ENCODE results near the gene UGT1A8. TPM values are rescaled to one million over a fixed set of nuclear protein-coding genes. Genes with fewer than 3 reads are reported as not detected.
"Not testable (repeated sequence)": the region's sequence is repeated elsewhere in the genome, so short reads cannot be mapped to it uniquely, and the experiment has no call there.

Gene UGT1A8
- total RNA-seq, 1 experiment from 2014 or later, result not detected

- peaks cover 8% of the 10 kb centered on the region for H3K9me3 Mint-ChIP-seq (ENCODE audit: unreplicated experiment)
- TF ChIP-seq CTCF (IDR thresholded peaks at IDR 0.05; ENCODE audit: unreplicated experiment), result no peak
- no TSS peak for BruUV-seq (replicated peaks)
Measured at GRCh38 chr2:233620204-233620603, 2.8 kb downstream of the UGT1A8 start.

GRCh38 chr2:233621863-233622262, 4.4 kb downstream of the UGT1A8 start:
- intact Hi-C loops (cut with micrococcal nuclease); DNase-seq (ENCODE audit: unreplicated experiment); BruUV-seq (replicated peaks); H3K36me3 Mint-ChIP-seq (ENCODE audit: insufficient read depth, unreplicated experiment); H3K27me3 Mint-ChIP-seq (ENCODE audit: insufficient read depth, unreplicated experiment); H3K9me3 Mint-ChIP-seq (ENCODE audit: unreplicated experiment); H3K27ac Mint-ChIP-seq (ENCODE audit: low read depth, unreplicated experiment); CTCF ChIA-PET; POLR2A ChIA-PET; H3K4me1 Mint-ChIP-seq (ENCODE audit: insufficient read depth, unreplicated experiment); H3K4me3 Mint-ChIP-seq (ENCODE audit: unreplicated experiment): not testable (repeated sequence)

More at GRCh38 chr2:233620204-233620603, 2.8 kb downstream of the UGT1A8 start:
- no peaks in the 10 kb centered on the region for H3K4me1 Mint-ChIP-seq (ENCODE audit: insufficient read depth, unreplicated experiment)
- no peaks in the 10 kb centered on the region for H3K36me3 Mint-ChIP-seq (ENCODE audit: insufficient read depth, unreplicated experiment)
- DNase-seq (ENCODE audit: unreplicated experiment), result no peak
- CTCF ChIA-PET, result no interaction called here
- POLR2A ChIA-PET, result no interaction called here
- H3K27me3 Mint-ChIP-seq (ENCODE audit: insufficient read depth, unreplicated experiment), result no peaks in the 10 kb centered on the region
- no peak overlapping the region for H3K27ac Mint-ChIP-seq (ENCODE audit: low read depth, unreplicated experiment)
- H3K4me3 Mint-ChIP-seq (ENCODE audit: unreplicated experiment), result no peak overlapping the region
- intact Hi-C loops (cut with micrococcal nuclease), result no loop called here

GRCh38 chr2:233627331-233628025, 10.0 kb downstream of the UGT1A8 start:
- Mint-ChIP-seq H3K36me3 (ENCODE audit: insufficient read depth, unreplicated experiment) (no peaks in the 10 kb centered on the region), H3K27me3 (ENCODE audit: insufficient read depth, unreplicated experiment) (no peaks in the 10 kb centered on the region), H3K4me1 (ENCODE audit: insufficient read depth, unreplicated experiment) (no peaks in the 10 kb centered on the region), H3K27ac (ENCODE audit: low read depth, unreplicated experiment) (no peak overlapping the region), H3K9me3 (ENCODE audit: unreplicated experiment) (peaks cover 22% of the 10 kb centered on the region), H3K4me3 (ENCODE audit: unreplicated experiment) (no peak overlapping the region)
- CTCF ChIA-PET, result interaction anchor here (0.7 kb wide), 1 partner anchor 24 kb away, joined by 3 read pairs; no protein-coding TSS in a partner anchor
- BruUV-seq (replicated peaks), result no TSS peak
- TF ChIP-seq CTCF (IDR thresholded peaks at IDR 0.05; ENCODE audit: unreplicated experiment), result no peak
- POLR2A ChIA-PET, result interaction anchor here (0.7 kb wide), 1 partner anchor 37 kb away, joined by 3 read pairs; no protein-coding TSS in a partner anchor
- DNase-seq (ENCODE audit: unreplicated experiment), result no peak
- intact Hi-C loops (cut with micrococcal nuclease), result no loop called here

- H3K9me3 Mint-ChIP-seq (ENCODE audit: unreplicated experiment); H3K4me1 Mint-ChIP-seq (ENCODE audit: insufficient read depth, unreplicated experiment); H3K36me3 Mint-ChIP-seq (ENCODE audit: insufficient read depth, unreplicated experiment); CTCF ChIA-PET; BruUV-seq (replicated peaks); DNase-seq (ENCODE audit: unreplicated experiment); POLR2A ChIA-PET; H3K4me3 Mint-ChIP-seq (ENCODE audit: unreplicated experiment); intact Hi-C loops (cut with micrococcal nuclease); H3K27ac Mint-ChIP-seq (ENCODE audit: low read depth, unreplicated experiment): not testable (repeated sequence)
- peaks cover 11% of the 10 kb centered on the region for H3K27me3 Mint-ChIP-seq (ENCODE audit: insufficient read depth, unreplicated experiment)
Measured at GRCh38 chr2:233636306-233636705, 18.9 kb downstream of the UGT1A8 start, which contains the start of gene UGT1A10. TSS of gene UGT1A10 (plus strand) at chr2:233636448. CDS start at chr2:233636523, 75 bp downstream.

GRCh38 chr2:233638836-233639235, 21.4 kb downstream of the UGT1A8 start:
- Mint-ChIP-seq H3K36me3 (ENCODE audit: insufficient read depth, unreplicated experiment) (peaks cover 5% of the 10 kb centered on the region), H3K27ac (ENCODE audit: low read depth, unreplicated experiment) (no peak overlapping the region), H3K9me3 (ENCODE audit: unreplicated experiment) (peaks cover 2% of the 10 kb centered on the region), H3K27me3 (ENCODE audit: insufficient read depth, unreplicated experiment) (peaks cover 4% of the 10 kb centered on the region), H3K4me3 (ENCODE audit: unreplicated experiment) (no peak overlapping the region), H3K4me1 (ENCODE audit: insufficient read depth, unreplicated experiment) (no peaks in the 10 kb centered on the region)
- no peak for DNase-seq (ENCODE audit: unreplicated experiment)
- intact Hi-C loops (cut with micrococcal nuclease), result no loop called here
- TF ChIP-seq CTCF (IDR thresholded peaks at IDR 0.05; ENCODE audit: unreplicated experiment), result no peak
- no TSS peak for BruUV-seq (replicated peaks)
- ChIA-PET POLR2A (no interaction called here), CTCF (no interaction called here)
